Vagina (tissue), 2 donors: ENCODE data around the gene MS4A2.

Experiments used
- POLR2A ChIP-seq, 2 donors: fragments of 450-650 bp; IDR thresholded peaks; one replicate each; pipeline ENCODE4 v1.6.1; 2017; ENCODE audit warnings: antibody characterized with exemption in 2 of 2, mild to moderate bottlenecking in 2 of 2, moderate library complexity in 2 of 2
- POLR2AphosphoS5 ChIP-seq, 2 donors: sonication (generic); formaldehyde crosslinking; IDR thresholded peaks; one replicate each; pipeline ENCODE4 v1.9.0; 2017; ENCODE audit warnings: antibody characterized with exemption in 2 of 2, mild to moderate bottlenecking in 2 of 2, low read depth in 1 of 2; ENCODE audit not compliant: insufficient read depth in 1 of 2
- TF ChIP-seq, protein P1 (sequence below), 3 experiments: fragments of 450-650 bp in 2 of 3; fragments of 200-600 bp in 1 of 3; sonication (generic) in 1 of 3; IDR thresholded peaks; one replicate each; pipeline ENCODE4 v1.5.1; 2017 to 2019; ENCODE audit warnings: antibody characterized with exemption in 3 of 3, mild to moderate bottlenecking in 2 of 3, moderate library complexity in 2 of 3

DNA sequence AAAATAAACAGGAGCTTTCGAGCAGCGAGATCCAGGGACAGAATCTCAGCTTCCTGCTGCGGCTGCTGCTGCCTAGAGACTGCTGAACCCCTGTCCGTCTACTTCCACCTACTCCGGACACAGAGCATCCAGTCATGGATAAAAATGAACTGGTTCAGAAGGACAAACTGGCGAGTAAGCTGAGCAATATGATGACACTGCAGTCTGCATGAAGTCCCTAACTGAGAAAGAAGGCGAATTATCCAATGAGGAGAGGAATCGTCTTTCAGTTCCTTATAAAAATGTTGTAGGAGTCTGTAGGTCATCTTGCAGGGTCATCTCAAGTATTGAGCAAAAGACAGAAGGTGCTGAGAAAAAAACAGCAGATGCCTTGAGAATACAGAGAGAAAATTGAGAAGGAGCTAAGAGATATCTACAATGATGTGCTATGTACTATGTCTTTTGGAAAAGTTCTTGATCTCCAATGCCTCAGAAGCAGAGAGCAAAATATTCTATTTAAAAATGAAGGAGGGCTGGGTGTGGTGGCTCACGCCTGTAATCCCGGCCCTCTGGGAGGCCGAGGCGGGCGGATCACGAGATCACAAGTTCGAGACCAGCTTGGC lies 11.1 kb upstream of the MS4A2 start:
- TF ChIP-seq, protein P1, sequence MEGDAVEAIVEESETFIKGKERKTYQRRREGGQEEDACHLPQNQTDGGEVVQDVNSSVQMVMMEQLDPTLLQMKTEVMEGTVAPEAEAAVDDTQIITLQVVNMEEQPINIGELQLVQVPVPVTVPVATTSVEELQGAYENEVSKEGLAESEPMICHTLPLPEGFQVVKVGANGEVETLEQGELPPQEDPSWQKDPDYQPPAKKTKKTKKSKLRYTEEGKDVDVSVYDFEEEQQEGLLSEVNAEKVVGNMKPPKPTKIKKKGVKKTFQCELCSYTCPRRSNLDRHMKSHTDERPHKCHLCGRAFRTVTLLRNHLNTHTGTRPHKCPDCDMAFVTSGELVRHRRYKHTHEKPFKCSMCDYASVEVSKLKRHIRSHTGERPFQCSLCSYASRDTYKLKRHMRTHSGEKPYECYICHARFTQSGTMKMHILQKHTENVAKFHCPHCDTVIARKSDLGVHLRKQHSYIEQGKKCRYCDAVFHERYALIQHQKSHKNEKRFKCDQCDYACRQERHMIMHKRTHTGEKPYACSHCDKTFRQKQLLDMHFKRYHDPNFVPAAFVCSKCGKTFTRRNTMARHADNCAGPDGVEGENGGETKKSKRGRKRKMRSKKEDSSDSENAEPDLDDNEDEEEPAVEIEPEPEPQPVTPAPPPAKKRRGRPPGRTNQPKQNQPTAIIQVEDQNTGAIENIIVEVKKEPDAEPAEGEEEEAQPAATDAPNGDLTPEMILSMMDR (IDR thresholded peaks at IDR 0.05) = no peak
- TF ChIP-seq POLR2A (IDR thresholded peaks at IDR 0.05) (no peak), POLR2AphosphoS5 (IDR thresholded peaks at IDR 0.05; ENCODE audit: insufficient read depth in 1 of 2, low read depth in 1 of 2) (no peak)
